Measurements from ENCODE around the gene RANBP17. TPM values are rescaled to one million over a fixed set of nuclear protein-coding genes. Genes with fewer than 3 reads are reported as not detected.

The RANBP17 gene
- total RNA-seq, 1 experiment from 2014 or later = 6.0 TPM

GRCh38 chr5:171137768-171138525 lies 276.1 kb downstream of the RANBP17 start:
- peak; percentile 91 for ATAC-seq
- BruUV-seq (replicated peaks) = no TSS peak
- Histone ChIP-seq H3K79me2 (ENCODE audit: low read length) (no peaks in the 10 kb centered on the region), H3K4me1 (ENCODE audit: insufficient read depth, low read length) (peaks cover 48% of the 10 kb centered on the region), H3K9me2 (replicated peaks; ENCODE audit: low read length) (no peaks in the 10 kb centered on the region), H4K20me1 (ENCODE audit: low read length) (no peaks in the 10 kb centered on the region), H3K36me3 (ENCODE audit: low read depth, low read length) (no peaks in the 10 kb centered on the region), H3K9me3 (ENCODE audit: low read length) (no peaks in the 10 kb centered on the region), H3K9ac (ENCODE audit: low read length) (peak overlapping the region; percentile 82), H3K27ac (ENCODE audit: low read length) (peak overlapping the region; percentile 100), H3K27me3 (ENCODE audit: low read length) (no peaks in the 10 kb centered on the region), H3F3A (ENCODE audit: low read length, unreplicated experiment) (peaks cover 16% of the 10 kb centered on the region), H3K4me2 (ENCODE audit: low read length) (peak overlapping the region; percentile 87), H3K4me3 (ENCODE audit: low read length) (peak overlapping the region; percentile 57; the same call in 1 of the 2 replicates), H2AFZ (ENCODE audit: low read length) (no peak overlapping the region)
- intact Hi-C loops (cut with micrococcal nuclease) = no loop called here
- TF ChIP-seq EZH2phosphoT487 (IDR thresholded peaks at IDR 0.05; ENCODE audit: borderline replicate concordance, low read length) (no peak), CTCF (conservative IDR thresholded peaks at IDR 0.05; ENCODE audit: low read depth, low read length) (no peak), EZH2 (IDR thresholded peaks at IDR 0.05; ENCODE audit: low read length, unreplicated experiment) (no peak)
- CTCF ChIA-PET = no interaction called here
- POLR2A ChIA-PET (ENCODE audit: unreplicated experiment) = no interaction called here
- DNase-seq = peak; percentile 75

GRCh38 chr5:171139227-171139626 lies 277.4 kb downstream of the RANBP17 start:
- Histone ChIP-seq H3K27me3 (ENCODE audit: low read length) (no peaks in the 10 kb centered on the region), H3K4me2 (ENCODE audit: low read length) (no peak overlapping the region), H3K4me3 (ENCODE audit: low read length) (no peak overlapping the region), H3K36me3 (ENCODE audit: low read depth, low read length) (no peaks in the 10 kb centered on the region), H3K9ac (ENCODE audit: low read length) (no peak overlapping the region), H3K79me2 (ENCODE audit: low read length) (no peaks in the 10 kb centered on the region), H2AFZ (ENCODE audit: low read length) (no peak overlapping the region), H3K4me1 (ENCODE audit: insufficient read depth, low read length) (peaks cover 48% of the 10 kb centered on the region), H4K20me1 (ENCODE audit: low read length) (no peaks in the 10 kb centered on the region), H3K27ac (ENCODE audit: low read length) (no peak overlapping the region), H3K9me3 (ENCODE audit: low read length) (no peaks in the 10 kb centered on the region), H3F3A (ENCODE audit: low read length, unreplicated experiment) (peaks cover 16% of the 10 kb centered on the region), H3K9me2 (replicated peaks; ENCODE audit: low read length) (no peaks in the 10 kb centered on the region)
- CTCF ChIA-PET = no interaction called here
- no peak for ATAC-seq
- TF ChIP-seq CTCF (conservative IDR thresholded peaks at IDR 0.05; ENCODE audit: low read depth, low read length) (no peak), EZH2phosphoT487 (IDR thresholded peaks at IDR 0.05; ENCODE audit: borderline replicate concordance, low read length) (no peak), EZH2 (IDR thresholded peaks at IDR 0.05; ENCODE audit: low read length, unreplicated experiment) (no peak)
- DNase-seq = no peak
- POLR2A ChIA-PET (ENCODE audit: unreplicated experiment) = no interaction called here
- no TSS peak for BruUV-seq (replicated peaks)
- intact Hi-C loops (cut with micrococcal nuclease) = no loop called here

- H3K4me3 ChIP-seq (ENCODE audit: low read length) = no peak overlapping the region
- POLR2A ChIA-PET (ENCODE audit: unreplicated experiment) = no interaction called here
- H3K9me3 ChIP-seq (ENCODE audit: low read length) = no peaks in the 10 kb centered on the region
- BruUV-seq (replicated peaks) = no TSS peak
- TF ChIP-seq CTCF (conservative IDR thresholded peaks at IDR 0.05; ENCODE audit: low read depth, low read length) (no peak), EZH2phosphoT487 (IDR thresholded peaks at IDR 0.05; ENCODE audit: borderline replicate concordance, low read length) (no peak), EZH2 (IDR thresholded peaks at IDR 0.05; ENCODE audit: low read length, unreplicated experiment) (no peak)
- peaks cover 36% of the 10 kb centered on the region for H3K4me1 ChIP-seq (ENCODE audit: insufficient read depth, low read length)
- no peaks in the 10 kb centered on the region for H3K27me3 ChIP-seq (ENCODE audit: low read length)
- H3K36me3 ChIP-seq (ENCODE audit: low read depth, low read length) = no peaks in the 10 kb centered on the region
- CTCF ChIA-PET = no interaction called here
- H3K27ac ChIP-seq (ENCODE audit: low read length) = no peak overlapping the region
- H3K79me2 ChIP-seq (ENCODE audit: low read length) = no peaks in the 10 kb centered on the region
- peak overlapping the region; percentile 18; the same call in 1 of the 2 replicates for H2AFZ ChIP-seq (ENCODE audit: low read length)
- no peak overlapping the region for H3K4me2 ChIP-seq (ENCODE audit: low read length)
- intact Hi-C loops (cut with micrococcal nuclease) = no loop called here
- H4K20me1 ChIP-seq (ENCODE audit: low read length) = no peaks in the 10 kb centered on the region
- H3K9me2 ChIP-seq (replicated peaks; ENCODE audit: low read length) = no peaks in the 10 kb centered on the region
- ATAC-seq (no peak), DNase-seq (no peak)
- H3K9ac ChIP-seq (ENCODE audit: low read length) = no peak overlapping the region
- H3F3A ChIP-seq (ENCODE audit: low read length, unreplicated experiment) = peaks cover 10% of the 10 kb centered on the region
These were observed 280.8 kb downstream of the RANBP17 start for GRCh38 chr5:171142617-171143016.
